Measurements from ENCODE around the gene IGFBP4. TPM values are rescaled to one million over a fixed set of nuclear protein-coding genes. Genes with fewer than 3 reads are reported as not detected.

Gene IGFBP4
- total and polyA plus RNA-seq, 10 of the 15 experiments (the other 5 are each of a cell fraction or from before 2014, with no cell fraction given), result 2.4 to 22.3 (median 6.6) TPM

- 78% methylated on average over 6 of the region's 6 CpGs for WGBS (ENCODE audit: insufficient coverage, insufficient replicate concordance, low lambda C conversion rate, missing lambda C conversion rate)
- ChIA-PET RAD21 (ENCODE audit: unreplicated experiment) (interaction anchor here (0.9 to 1.5 kb wide), 2 partner anchors 14 to 65 kb away, joined by 3 to 4 read pairs; partner anchors contain the start of gene TOP2A), POLR2A (interaction anchor here (0.6 to 1.7 kb wide), 4 partner anchors 12 to 265 kb away, joined by 3 to 5 read pairs (median 4); partner anchors contain the start of gene IGFBP4), CTCF (interaction anchor here (1.2 to 3.5 kb wide), 2 partner anchors 13 to 50 kb away, joined by 3 to 13 read pairs; no protein-coding TSS in a partner anchor), SMC1A (ENCODE audit: uncharacterized antibody, unreplicated experiment) (interaction anchor here (7.6 kb wide), 1 partner anchor 50 kb away, joined by 108 read pairs; no protein-coding TSS in a partner anchor)
- Histone ChIP-seq H3K27ac (ENCODE audit: control insufficient read depth, insufficient read depth) (no peak overlapping the region), H3K79me2 (ENCODE audit: control insufficient read depth, insufficient read depth, low read length) (no peaks in the 10 kb centered on the region), H3K4me3 (no peak overlapping the region), H3K4me1 (ENCODE audit: control insufficient read depth, insufficient read depth, low read length) (peaks cover 15% of the 10 kb centered on the region), H4K20me1 (ENCODE audit: control insufficient read depth, insufficient read depth) (no peaks in the 10 kb centered on the region), H3K9me3 (replicated peaks; ENCODE audit: control insufficient read depth, insufficient read depth, low read length) (no peaks in the 10 kb centered on the region; the same call in 2 of the 3 replicates), H3K27me3 (replicated peaks in 1 of 2; ENCODE audit: control insufficient read depth in 2 of 2, insufficient read depth in 2 of 2, low read length in 1 of 2) (peaks cover 0 to 2% of the 10 kb centered on the region in 2 experiments; a peak in 1 of 4 replicates), H3K4me2 (ENCODE audit: control insufficient read depth, insufficient read depth) (no peak overlapping the region), H3K36me3 (ENCODE audit: control insufficient read depth in 2 of 2, insufficient read depth in 2 of 2, low read length in 1 of 2) (no peaks in the 10 kb centered on the region), H2AFZ (ENCODE audit: control insufficient read depth, low read depth, low read length) (no peak overlapping the region), H3K9ac (ENCODE audit: control insufficient read depth, insufficient read depth, low read length) (no peak overlapping the region)
- no TSS peak for BruUV-seq (replicated peaks)
- FAIRE-seq (no peak), DNase-seq (ENCODE audit: low read depth, low spot score) (no peak), ATAC-seq (no peak)
- intact Hi-C loops (cut with micrococcal nuclease; ENCODE audit: unreplicated experiment), result no loop called here
- TF ChIP-seq ZBTB11 (CRISPR knock-in tag; IDR thresholded peaks at IDR 0.05), result no peak
- in situ Hi-C loops (cut with MboI), result no loop called here
Observed at GRCh38 chr17:40482722-40483121, 39.5 kb downstream of the IGFBP4 start.

DNA sequence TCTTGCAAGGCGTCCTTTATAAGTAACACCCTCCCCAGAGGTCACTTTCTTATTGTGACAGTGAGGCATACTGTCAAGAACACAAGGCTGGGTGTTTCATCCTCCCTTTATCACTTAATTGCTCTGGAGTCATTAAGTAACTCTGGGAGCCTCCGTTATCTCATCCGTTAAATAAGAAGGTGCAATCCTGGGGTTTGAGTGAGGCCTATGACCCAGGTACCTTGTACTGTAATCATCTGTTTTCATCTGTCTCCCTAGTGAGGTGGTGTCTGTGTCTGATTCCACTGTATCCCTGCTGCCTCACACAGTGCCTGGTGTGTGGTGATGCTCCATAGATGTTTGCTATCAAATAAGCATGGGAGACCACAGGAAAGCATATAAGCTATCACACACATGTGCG lies 40.4 kb downstream of the IGFBP4 start:
- ChIA-PET POLR2A (no interaction called here), SMC1A (ENCODE audit: uncharacterized antibody, unreplicated experiment) (interaction anchor here (1.2 kb wide), 1 partner anchor 34 kb away, joined by 3 read pairs; no protein-coding TSS in a partner anchor), CTCF (interaction anchor here (0.9 to 3.5 kb wide), 3 partner anchors 12 to 49 kb away, joined by 3 to 13 read pairs (median 4); partner anchors contain the start of gene IGFBP4), RAD21 (ENCODE audit: unreplicated experiment) (interaction anchor here (1.5 kb wide), 1 partner anchor 13 kb away, joined by 3 read pairs; no protein-coding TSS in a partner anchor)
- Histone ChIP-seq H3K9ac (ENCODE audit: control insufficient read depth, insufficient read depth, low read length) (no peak overlapping the region), H3K4me1 (ENCODE audit: control insufficient read depth, insufficient read depth, low read length) (peaks cover 15% of the 10 kb centered on the region), H2AFZ (ENCODE audit: control insufficient read depth, low read depth, low read length) (no peak overlapping the region), H3K9me3 (replicated peaks; ENCODE audit: control insufficient read depth, insufficient read depth, low read length) (no peaks in the 10 kb centered on the region), H3K4me2 (ENCODE audit: control insufficient read depth, insufficient read depth) (no peak overlapping the region), H3K27me3 (replicated peaks in 1 of 2; ENCODE audit: control insufficient read depth in 2 of 2, insufficient read depth in 2 of 2, low read length in 1 of 2) (peaks cover 0 to 2% of the 10 kb centered on the region in 2 experiments; a peak in 1 of 4 replicates), H3K79me2 (ENCODE audit: control insufficient read depth, insufficient read depth, low read length) (no peaks in the 10 kb centered on the region), H4K20me1 (ENCODE audit: control insufficient read depth, insufficient read depth) (no peaks in the 10 kb centered on the region), H3K36me3 (ENCODE audit: control insufficient read depth in 2 of 2, insufficient read depth in 2 of 2, low read length in 1 of 2) (no peaks in the 10 kb centered on the region), H3K4me3 (no peak overlapping the region), H3K27ac (ENCODE audit: control insufficient read depth, insufficient read depth) (no peak overlapping the region)
- no peak for ATAC-seq
- WGBS (ENCODE audit: insufficient coverage, insufficient replicate concordance, low lambda C conversion rate, missing lambda C conversion rate), result 61% methylated on average over 4 of the region's 4 CpGs
- no peak for FAIRE-seq
- BruUV-seq (replicated peaks), result no TSS peak
- intact Hi-C loops (cut with micrococcal nuclease; ENCODE audit: unreplicated experiment) (no loop called here), in situ Hi-C loops (cut with MboI) (no loop called here)
- no peak for DNase-seq (ENCODE audit: low read depth, low spot score)
- TF ChIP-seq FOXM1 (IDR thresholded peaks at IDR 0.05; ENCODE audit: low read depth, low read length) (no peak), MTA3 (IDR thresholded peaks at IDR 0.05; ENCODE audit: borderline replicate concordance, low read length) (no peak), MYC (IDR thresholded peaks at IDR 0.05; ENCODE audit: insufficient read depth, insufficient read length, insufficient replicate concordance, low read length, severe bottlenecking) (no peak), PRDM15 (CRISPR knock-in tag; IDR thresholded peaks at IDR 0.05) (no peak)
